H1 (cell line): ENCODE measurements around the gene ITGA5. TPM values are rescaled to one million over a fixed set of nuclear protein-coding genes. Genes with fewer than 3 reads are reported as not detected.

Experiments
- CTCF ChIA-PET: fragments of 300-600 bp; sonication (Branson Sonifier 250); formaldehyde crosslinking; loops from one replicate; lab custom pipeline; 2021; ENCODE audit not compliant: partially characterized antibody; lab: Charles Lee
- POLR2A ChIA-PET: fragments of 300-600 bp; sonication (Branson Sonifier 250); formaldehyde crosslinking; loops from one replicate; lab custom pipeline; 2021; ENCODE audit warnings: inconsistent platforms; ENCODE audit not compliant: partially characterized antibody; lab: Charles Lee
- DNase-seq, 2 experiments: peaks; one replicate each; pipeline versions ENCODE4 v3.0.0 to v3.0.0-alpha.2; 2010 to 2022; ENCODE audit warnings: low spot score in 2 of 2, low read depth in 1 of 2, mixed read lengths in 1 of 2
- FAIRE-seq: peaks from 2 replicates; lab custom pipeline; 2011; peaks lifted over from hg19 to GRCh38; lab: Jason Lieb, UNC
- H2AFZ ChIP-seq: 2 replicates; pipeline ENCODE4 v1.8.1; 2012; ENCODE audit warnings: low read length, inconsistent platforms
- H2AK5ac ChIP-seq: 2 replicates; pipeline ENCODE4 v1.6.1; 2013; ENCODE audit warnings: low read depth, low read length
- H2BK120ac ChIP-seq: replicated peaks from 2 replicates; pipeline ENCODE3; 2013; ENCODE audit warnings: low read depth, low read length, inconsistent platforms
- H2BK12ac ChIP-seq: 2 replicates; pipeline ENCODE4 v1.6.1; 2013; ENCODE audit warnings: low read depth, low read length
- H2BK15ac ChIP-seq: 2 replicates; pipeline ENCODE4 v1.6.1; 2013; ENCODE audit warnings: low read length
- H2BK20ac ChIP-seq: 2 replicates; pipeline ENCODE4 v1.6.1; 2013; ENCODE audit warnings: low read length
- H2BK5ac ChIP-seq: 2 replicates; pipeline ENCODE4 v1.6.1; 2013; ENCODE audit warnings: low read depth, low read length
- H3K14ac ChIP-seq: 2 replicates; pipeline ENCODE4 v1.6.1; 2013; ENCODE audit warnings: inconsistent platforms; ENCODE audit not compliant: insufficient read length
- H3K18ac ChIP-seq: 2 replicates; pipeline ENCODE4 v1.6.1; 2013; ENCODE audit warnings: low read length; ENCODE audit errors: extremely low read depth
- H3K23ac ChIP-seq: 2 replicates; pipeline ENCODE4 v1.6.1; 2013; ENCODE audit warnings: inconsistent platforms; ENCODE audit not compliant: insufficient read length
- H3K23me2 ChIP-seq: 2 replicates; pipeline ENCODE4 v1.6.1; 2013; ENCODE audit warnings: low read depth, low read length
- H3K27ac ChIP-seq: 2 replicates; pipeline ENCODE4 v1.6.1; 2011; ENCODE audit warnings: low read depth, low read length, inconsistent platforms
- H3K27me3 ChIP-seq, 4 experiments: replicated peaks in 1 of 4; 1 replicate in 1 of 4; 2 replicates in 3 of 4; pipeline versions ENCODE4 v1.6.1 to v1.8.1; 2011 to 2013; ENCODE audit warnings: low read length in 3 of 4, mild to moderate bottlenecking in 3 of 4, inconsistent platforms in 2 of 4, mixed read lengths in 2 of 4, moderate library complexity in 1 of 4; ENCODE audit not compliant: control insufficient read depth in 3 of 4, insufficient read depth in 3 of 4; ENCODE audit errors: extremely low read depth in 1 of 4
- H3K36me3 ChIP-seq, 4 experiments: 2 replicates each; pipeline versions ENCODE4 v1.6.1 to v1.8.1; 2011 to 2013; ENCODE audit warnings: mild to moderate bottlenecking in 4 of 4, low read length in 3 of 4, moderate library complexity in 2 of 4, control low read depth in 1 of 4, inconsistent platforms in 1 of 4; ENCODE audit not compliant: insufficient read depth in 4 of 4, control insufficient read depth in 2 of 4
- H3K4ac ChIP-seq: replicated peaks from 2 replicates; pipeline ENCODE3; 2013; ENCODE audit warnings: low read length, low read depth, mixed read lengths, inconsistent platforms; ENCODE audit not compliant: insufficient read length
- H3K4me1 ChIP-seq, 4 experiments: replicated peaks in 1 of 4; 1 replicate in 1 of 4; 2 replicates in 3 of 4; pipeline versions ENCODE4 v1.6.1 to v1.8.1; 2011 to 2013; ENCODE audit warnings: low read length in 3 of 4, inconsistent platforms in 2 of 4, mixed read lengths in 1 of 4; ENCODE audit not compliant: insufficient read depth in 4 of 4, control insufficient read depth in 3 of 4
- H3K4me2 ChIP-seq, 2 experiments: 2 replicates each; pipeline versions ENCODE4 v1.6.1 to v1.8.1; 2011 to 2013; ENCODE audit warnings: low read depth in 2 of 2, low read length in 2 of 2, control low read depth in 1 of 2, inconsistent platforms in 1 of 2, mild to moderate bottlenecking in 1 of 2; ENCODE audit not compliant: insufficient read depth in 1 of 2
- H3K4me3 ChIP-seq, 4 experiments: fragments of 200-600, 300-600 bp in 1 of 4; sonication (generic), shearing (Covaris generic), sonication (Bioruptor Twin) in 1 of 4; 2 replicates each; pipeline versions ENCODE4 v1.5.1 to v1.8.1; 2011 to 2016; ENCODE audit warnings: low read length in 4 of 4, low read depth in 3 of 4, control low read depth in 2 of 4, inconsistent platforms in 2 of 4, mild to moderate bottlenecking in 2 of 4, mixed read lengths in 1 of 4, moderate library complexity in 1 of 4; ENCODE audit not compliant: insufficient read depth in 2 of 4; ENCODE audit errors: extremely low read depth in 1 of 4
- H3K56ac ChIP-seq: replicated peaks from 2 replicates; pipeline ENCODE3; 2013; ENCODE audit warnings: low read depth, mild to moderate bottlenecking, mixed read lengths, low read length, inconsistent platforms; ENCODE audit not compliant: insufficient read length
- H3K79me1 ChIP-seq: 2 replicates; pipeline ENCODE4 v1.6.1; 2013; ENCODE audit warnings: low read depth, low read length, control low read depth
- H3K79me2 ChIP-seq, 2 experiments: 2 replicates each; pipeline versions ENCODE4 v1.6.1 to v1.8.1; 2012 to 2013; ENCODE audit warnings: low read length in 2 of 2, mild to moderate bottlenecking in 2 of 2, inconsistent platforms in 1 of 2; ENCODE audit not compliant: insufficient read depth in 2 of 2, control insufficient read depth in 1 of 2
- H3K9ac ChIP-seq, 4 experiments: replicated peaks in 1 of 4; 1 replicate in 1 of 4; 2 replicates in 3 of 4; pipeline versions ENCODE4 v1.6.1 to v1.8.1; 2011 to 2013; ENCODE audit warnings: low read depth in 3 of 4, low read length in 3 of 4, control low read depth in 2 of 4, mild to moderate bottlenecking in 2 of 4, moderate library complexity in 2 of 4, inconsistent platforms in 1 of 4; ENCODE audit errors: extremely low read depth in 1 of 4
- H3K9me3 ChIP-seq, 2 experiments: 2 replicates each; pipeline versions ENCODE4 v1.6.1 to v1.8.1; 2012 to 2013; ENCODE audit warnings: mild to moderate bottlenecking in 2 of 2, moderate library complexity in 2 of 2, control low read depth in 1 of 2, inconsistent platforms in 1 of 2, low read depth in 1 of 2, low read length in 1 of 2, mixed read lengths in 1 of 2; ENCODE audit not compliant: insufficient read depth in 2 of 2
- H4K20me1 ChIP-seq, 2 experiments: replicated peaks in 1 of 2; 2 replicates each; pipeline versions ENCODE3 to v1.8.1; 2011 to 2013; ENCODE audit warnings: inconsistent platforms in 2 of 2, low read length in 2 of 2, mild to moderate bottlenecking in 1 of 2; ENCODE audit not compliant: insufficient read depth in 2 of 2, control insufficient read depth in 1 of 2
- H4K5ac ChIP-seq: 2 replicates; pipeline ENCODE4 v1.6.1; 2013; ENCODE audit warnings: low read length, low read depth, mixed read lengths, inconsistent platforms; ENCODE audit not compliant: insufficient read length
- H4K8ac ChIP-seq: 2 replicates; pipeline ENCODE4 v1.8.0; 2013; ENCODE audit warnings: mild to moderate bottlenecking, moderate library complexity, low read length, inconsistent platforms; ENCODE audit not compliant: insufficient read depth; ENCODE audit errors: extremely low read depth
- H4K91ac ChIP-seq: replicated peaks from 2 replicates; pipeline ENCODE3; 2013; ENCODE audit warnings: low read length, mixed read lengths, inconsistent platforms; ENCODE audit not compliant: insufficient read length
- GABPA ChIP-seq: IDR thresholded peaks from 2 replicates; pipeline ENCODE4 v1.6.1; 2011; ENCODE audit warnings: mild to moderate bottlenecking, low read length, moderate library complexity, borderline replicate concordance; ENCODE audit not compliant: insufficient read depth
- KDM4A ChIP-seq: IDR thresholded peaks from one replicate; pipeline ENCODE4 v1.7.1; 2012; ENCODE audit warnings: low read depth, mild to moderate bottlenecking, moderate library complexity, low read length, inconsistent platforms; ENCODE audit not compliant: severe bottlenecking
- WGBS, 2 experiments: shearing (Covaris generic) in 1 of 2; methylation state at CpG; one replicate each; pipeline versions ENCODE4 v1.1.6 to v1.1.7; 2013 to 2015; ENCODE audit warnings: low lambda C conversion rate in 2 of 2, mixed read lengths in 2 of 2, inconsistent platforms in 1 of 2, low coverage in 1 of 2, missing lambda C conversion rate in 1 of 2; ENCODE audit not compliant: insufficient replicate concordance in 2 of 2, insufficient coverage in 1 of 2, insufficient read length in 1 of 2; ENCODE audit errors: extremely low coverage in 1 of 2, missing lambda C conversion rate in 1 of 2; 5-methylcytosine and 5-hydroxymethylcytosine counted together
- polyA plus RNA-seq, 7 experiments: library from polyadenylated mRNA; depleted of rRNA in 3 of 7; stranded (reverse) in 5 of 7; unstranded in 2 of 7; fragments of >200 nt in 5 of 7; fragments of 200-250 nt in 2 of 7; gene quantifications; 1 replicate in 5 of 7; 2 replicates in 1 of 7; 4 replicates in 1 of 7; pipeline versions ENCODE4 v1.2.1 to v1.2.3, GENCODE V29; 2011 to 2013; ENCODE audit warnings: missing spikeins in 2 of 7, mixed read lengths in 2 of 7
- total RNA-seq: library from RNA; stranded (reverse); fragmentation: NEBNext Ultra II Directional; extraction: Animal tissue kit (Norgen Biotek cat#: 25700); gene quantifications from 2 replicates; pipeline ENCODE4 v1.2.1, GENCODE V29; 2021

The ITGA5 gene
- total and polyA plus RNA-seq, 2 of the 8 experiments (the other 6 are each of a cell fraction or from before 2014, with no cell fraction given): 11.6 to 19.4 TPM

DNA sequence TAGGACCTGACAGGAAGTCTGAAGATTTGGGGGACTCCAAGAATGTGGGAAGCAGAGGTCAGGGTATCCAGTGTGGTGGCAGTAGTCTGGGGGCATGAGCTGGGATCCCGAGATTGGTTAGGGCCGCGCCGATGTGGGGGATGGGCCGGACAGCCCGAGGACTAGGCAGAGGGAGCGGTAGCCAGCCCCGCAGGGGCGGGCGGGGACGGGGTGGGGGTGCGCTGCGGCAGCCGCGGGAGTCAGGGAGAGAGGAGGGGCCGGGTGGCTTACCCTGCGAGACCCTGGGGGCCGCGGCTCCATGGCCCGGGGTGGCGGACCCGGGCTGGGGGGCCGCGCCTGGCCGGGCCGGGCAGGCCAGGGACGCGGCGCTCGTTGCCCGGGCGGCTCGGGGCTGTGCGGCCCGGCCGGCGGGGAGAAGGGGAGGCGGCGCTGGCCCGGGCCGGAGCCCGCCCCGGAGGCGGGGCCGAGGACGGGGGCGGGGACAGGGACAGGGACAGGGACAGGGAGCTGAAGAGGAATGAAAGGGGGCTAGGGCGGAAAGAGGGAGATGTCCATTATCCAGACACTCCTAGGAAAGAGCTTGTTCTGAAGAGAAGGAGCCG is 40.2 kb downstream of the ITGA5 start:
- Histone ChIP-seq H3K9me3 (no peaks in the 10 kb centered on the region), H4K91ac (no peak overlapping the region), H2AFZ (no peak overlapping the region), H3K56ac (no peak overlapping the region), H3K23me2 (peaks cover 2% of the 10 kb centered on the region; the same call in 1 of the 2 replicates), H4K8ac (no peak overlapping the region), H2BK120ac (no peak overlapping the region), H4K20me1 (peaks cover 10 to 11% of the 10 kb centered on the region in 2 experiments), H3K4ac (no peak overlapping the region), H2BK15ac (no peak overlapping the region), H3K4me2 (peak overlapping the region; percentile 1 to 84), H3K27me3 (peaks cover 0 to 3% (median 1%) of the 10 kb centered on the region in 4 experiments; a peak in 2 of 7 replicates), H2BK12ac (no peak overlapping the region), H3K9ac (peak overlapping the region in 1 of 4 experiments; percentile 41; a peak in 2 of 7 replicates), H3K27ac (no peak overlapping the region), H2BK20ac (no peak overlapping the region), H3K79me1 (0 out of 2 replicates have a peak, but pooled peaks cover 2% of the 10 kb centered on the region), H2AK5ac (no peak overlapping the region), H3K4me1 (peaks cover 0 to 11% (median 7%) of the 10 kb centered on the region in 4 experiments; a peak in 5 of 7 replicates), H3K14ac (no peak overlapping the region), H3K79me2 (no peaks in the 10 kb centered on the region), H4K5ac (no peak overlapping the region), H3K4me3 (peak overlapping the region; percentile 30 to 54 (median 38)), H2BK5ac (no peak overlapping the region), H3K23ac (no peak overlapping the region), H3K18ac (no peak overlapping the region), H3K36me3 (peaks cover 0 to 10% (median 7%) of the 10 kb centered on the region in 4 experiments; a peak in 4 of 8 replicates)
- ChIA-PET CTCF (interaction anchor here (0.7 to 10.5 kb wide), 44 partner anchors 7 to 417 kb away, joined by 3 to 168 read pairs (median 8); partner anchors contain the start of gene NFE2), POLR2A (interaction anchor here (1.1 to 2.4 kb wide), 11 partner anchors 9 to 164 kb away, joined by 3 to 14 read pairs (median 7); partner anchors contain the start of genes CBX5 and HNRNPA1)
- peak in 1 of 2 experiments; percentile 89 for DNase-seq
- WGBS, 2 experiments: 10% methylated on average over 5 of the region's 49 CpGs; no CpG with 5 or more reads in 1 of the 2 experiments
- peak; percentile 43 for TF ChIP-seq KDM4A
- no peak for TF ChIP-seq GABPA
- FAIRE-seq: no peak
